K562 (cell line): ENCODE data around the gene CPLX4. TPM values are rescaled to one million over a fixed set of nuclear protein-coding genes. Genes with fewer than 3 reads are reported as not detected.

Experiments used
- ATAC-seq: fragments of 200-7000 bp; cut with Tn5 transposase; 3 replicates; pipeline ENCODE4 v1.9.1; 2020; ENCODE audit warnings: moderate library complexity
- BruUV-seq: library from RNA; stranded (reverse); fragments of 400-500 nt; replicated peaks from 2 replicates; lab custom pipeline; 2021; lab: Mats Ljungman, UMichigan
- CTCF ChIA-PET: fragments of 300-600 bp; formaldehyde crosslinking; extraction: SDS; loops from one replicate; lab custom pipeline; 2021; ENCODE audit warnings: low intra/inter-chr PET ratio; lab: Yijun Ruan, JAX
- POLR2A ChIA-PET: fragments of 300-600, 350-650 bp; sonication (Branson Sonifier 250); formaldehyde crosslinking; extraction: SDS; loops from one replicate; lab custom pipeline; 2021; ENCODE audit warnings: antibody characterized with exemption, inconsistent platforms; lab: Yijun Ruan, JAX
- DNase-seq, 4 experiments: peaks; one replicate each; pipeline versions ENCODE4 v3.0.0 to v3.0.0-alpha.2; 2011 to 2018; ENCODE audit warnings: low spot score in 3 of 4, mixed read lengths in 3 of 4; ENCODE audit errors: extremely low read depth in 1 of 4
- FAIRE-seq: peaks from 2 replicates; lab custom pipeline; 2011; peaks lifted over from hg19 to GRCh38; lab: Jason Lieb, UNC
- H2AFZ ChIP-seq: 2 replicates; pipeline ENCODE4 v1.6.0; 2011; ENCODE audit warnings: low read depth, low read length, control low read depth, inconsistent platforms
- H3K27ac ChIP-seq: fragments of 200-600 bp; 3 replicates; pipeline ENCODE4 v1.8.0; 2011; ENCODE audit warnings: low read depth, mild to moderate bottlenecking, control low read depth, inconsistent platforms, low read length, moderate library complexity, mixed read lengths; ENCODE audit errors: extremely low read depth
- H3K27me3 ChIP-seq, 2 experiments: fragments of 300-600 bp in 1 of 2; 2 replicates in 1 of 2; 3 replicates in 1 of 2; pipeline versions ENCODE4 v1.6.0 to v1.8.0; 2011; ENCODE audit warnings: inconsistent platforms in 2 of 2, low read length in 2 of 2, mild to moderate bottlenecking in 1 of 2, mixed read lengths in 1 of 2, moderate library complexity in 1 of 2; ENCODE audit not compliant: control insufficient read depth in 2 of 2, insufficient read depth in 2 of 2
- H3K36me3 ChIP-seq: fragments of 300-600 bp; 3 replicates; pipeline ENCODE4 v1.8.0; 2011; ENCODE audit warnings: mild to moderate bottlenecking, low read length, inconsistent platforms; ENCODE audit not compliant: control insufficient read depth, insufficient read depth
- H3K4me1 ChIP-seq, 2 experiments: fragments of 200-600 bp in 1 of 2; replicated peaks in 1 of 2; 2 replicates in 1 of 2; 3 replicates in 1 of 2; pipeline versions ENCODE4 v1.5.1 to v1.8.0; 2011; ENCODE audit warnings: inconsistent platforms in 2 of 2, low read length in 2 of 2, mild to moderate bottlenecking in 1 of 2, mixed read lengths in 1 of 2, moderate library complexity in 1 of 2; ENCODE audit not compliant: control insufficient read depth in 2 of 2, insufficient read depth in 2 of 2
- H3K4me2 ChIP-seq: 2 replicates; pipeline ENCODE4 v1.6.1; 2011; ENCODE audit warnings: low read length, control low read depth, inconsistent platforms, mixed read lengths; ENCODE audit not compliant: insufficient read depth
- H3K4me3 ChIP-seq: fragments of 200-600 bp; sonication (generic), shearing (Covaris generic); 2 replicates; pipeline ENCODE4 v1.5.1; 2016; ENCODE audit warnings: control low read depth, inconsistent platforms
- H3K79me2 ChIP-seq: fragments of 200-600 bp; 3 replicates; pipeline ENCODE4 v1.8.0; 2011; ENCODE audit warnings: low read length, inconsistent platforms; ENCODE audit not compliant: control insufficient read depth, insufficient read depth
- H3K9ac ChIP-seq, 2 experiments: 2 replicates each; pipeline versions ENCODE4 v1.6.0 to v1.6.1; 2011; ENCODE audit warnings: low read depth in 2 of 2, low read length in 2 of 2, control low read depth in 1 of 2, inconsistent platforms in 1 of 2, mild to moderate bottlenecking in 1 of 2, mixed read lengths in 1 of 2; ENCODE audit not compliant: insufficient read depth in 1 of 2
- H3K9me1 ChIP-seq: one replicate; pipeline ENCODE4 v1.6.0; 2011; ENCODE audit warnings: inconsistent platforms, mild to moderate bottlenecking, low read length, moderate library complexity; ENCODE audit not compliant: control insufficient read depth, insufficient read depth
- H3K9me3 ChIP-seq: replicated peaks from 2 replicates; pipeline ENCODE4 v1.5.1; 2011; ENCODE audit warnings: low read depth, low read length, inconsistent platforms; ENCODE audit not compliant: control insufficient read depth, insufficient read depth
- H4K20me1 ChIP-seq: replicated peaks from 2 replicates; pipeline ENCODE4 v1.6.1; 2011; ENCODE audit warnings: low read length, inconsistent platforms, mixed read lengths; ENCODE audit not compliant: control insufficient read depth, insufficient read depth
- ESRRB ChIP-seq: fragments of 250-450 bp; sonication (Bioruptor Pico); IDR thresholded peaks from 2 replicates; pipeline ENCODE4 v1.5.0; 2020; ENCODE audit warnings: mild to moderate bottlenecking, moderate library complexity, borderline replicate concordance
- HDGF ChIP-seq: fragments of 450-650 bp; IDR thresholded peaks from 2 replicates; pipeline ENCODE4 v1.6.1; 2016
- MAFG ChIP-seq: fragments of 450-650 bp; conservative IDR thresholded peaks from 2 replicates; pipeline ENCODE4 v1.6.1; 2016; ENCODE audit warnings: missing genetic modification characterization, missing compliant biosample characterization
- NFE2 ChIP-seq: IDR thresholded peaks from 2 replicates; pipeline ENCODE4 v1.6.1; 2014; ENCODE audit warnings: antibody characterized with exemption, low read depth
- NRF1 ChIP-seq, 2 experiments: fragments of 450-650 bp; IDR thresholded peaks in 1 of 2; conservative IDR thresholded peaks in 1 of 2; 2 replicates each; pipeline ENCODE4 v1.6.1; 2014; ENCODE audit warnings: mild to moderate bottlenecking in 2 of 2
- PRMT5 ChIP-seq: sonication (generic); formaldehyde crosslinking; IDR thresholded peaks from 2 replicates; pipeline ENCODE4 v1.5.0; 2020; ENCODE audit warnings: missing genetic modification reagents
- RB1 ChIP-seq: fragments of 450-650 bp; IDR thresholded peaks from 2 replicates; pipeline ENCODE4 v1.6.1; 2017; ENCODE audit warnings: low read depth, mild to moderate bottlenecking
- SMAD1 ChIP-seq: fragments of 150-350 bp; IDR thresholded peaks from 2 replicates; pipeline ENCODE4 v1.6.1; 2014; ENCODE audit warnings: low read length, low read depth; ENCODE audit not compliant: partially characterized antibody
- SMAD4 ChIP-seq: fragments of 250-450 bp; sonication (Bioruptor Pico); conservative IDR thresholded peaks from 2 replicates; pipeline ENCODE4 v1.8.0; 2021; ENCODE audit warnings: inconsistent platforms, mild to moderate bottlenecking, moderate library complexity
- SP1 ChIP-seq: sonication (generic); formaldehyde crosslinking; IDR thresholded peaks from 2 replicates; pipeline ENCODE4 v1.8.1; 2022; ENCODE audit warnings: mild to moderate bottlenecking, missing genetic modification reagents
- YY1 ChIP-seq, 3 experiments: IDR thresholded peaks; 2 replicates each; pipeline ENCODE4 v1.6.1; 2011; ENCODE audit warnings: low read length in 2 of 3, mild to moderate bottlenecking in 2 of 3, moderate library complexity in 2 of 3, borderline replicate concordance in 1 of 3, control low read depth in 1 of 3, low read depth in 1 of 3; ENCODE audit not compliant: insufficient read depth in 3 of 3, insufficient replicate concordance in 2 of 3, control insufficient read depth in 1 of 3, insufficient read length in 1 of 3; ENCODE audit errors: extremely low read depth in 1 of 3
- ZKSCAN8 ChIP-seq: fragments of 200-800 bp; sonication (Bioruptor generic); IDR thresholded peaks from 2 replicates; pipeline ENCODE4 v1.6.1; 2016; ENCODE audit warnings: missing genetic modification characterization, missing compliant biosample characterization
- ZNF121 ChIP-seq: sonication (generic); formaldehyde crosslinking; conservative IDR thresholded peaks from 2 replicates; pipeline ENCODE4 v1.8.0; 2022; ENCODE audit warnings: missing genetic modification reagents
- ZNF146 ChIP-seq: IDR thresholded peaks from one replicate; pipeline ENCODE4 v1.6.1; 2018; ENCODE audit warnings: missing compliant biosample characterization; ENCODE audit not compliant: unreplicated experiment
- ZNF239 ChIP-seq: fragments of 250-450 bp; sonication (Bioruptor Pico); IDR thresholded peaks from 2 replicates; pipeline ENCODE4 v1.4.0; 2020; ENCODE audit warnings: mild to moderate bottlenecking
- ZZZ3 ChIP-seq: fragments of 450-650 bp; IDR thresholded peaks from 2 replicates; pipeline ENCODE4 v1.6.1; 2016; ENCODE audit warnings: antibody characterized with exemption, mild to moderate bottlenecking, moderate library complexity
- WGBS: fragments of 100-300 bp; shearing (Covaris generic); methylation state at CpG from one replicate; pipeline ENCODE4 v1.1.6; 2016; ENCODE audit warnings: low coverage, mixed read lengths; ENCODE audit not compliant: insufficient coverage; ENCODE audit errors: missing lambda C conversion rate; 5-methylcytosine and 5-hydroxymethylcytosine counted together
- in situ Hi-C: fragments of 300-500 bp; cut with MboI; formaldehyde crosslinking; loops from 4 replicates; pipeline ENCODE4 v1.15.0; 2018; ENCODE audit warnings: inconsistent platforms, mixed read lengths
- intact Hi-C: fragments of 100-400 bp; cut with micrococcal nuclease; formaldehyde crosslinking; loops from 2 replicates; pipeline ENCODE4 v1.14.2; 2022
- polyA plus RNA-seq, 8 experiments: library from polyadenylated mRNA; depleted of rRNA in 4 of 8; stranded (reverse) in 5 of 8; unstranded in 3 of 8; fragments of >200 nt; fragmentation: Nextera tagmentation in 2 of 8; fragmentation: Illumina TruSeq in 1 of 8; extraction: Ambion mirVana in 2 of 8; extraction: Trizol in 1 of 8; gene quantifications; 2 replicates each; pipeline versions ENCODE4 v1.2.1 to v1.2.3, GENCODE V29; 2011 to 2014; ENCODE audit warnings: inconsistent platforms in 1 of 8, missing spikeins in 1 of 8
- total RNA-seq, 7 experiments: library from RNA; depleted of rRNA in 6 of 7; stranded (reverse); fragments of >200 nt in 6 of 7; fragmentation: Illumina TruSeq in 2 of 7; extraction: Trizol in 2 of 7; gene quantifications; 2 replicates each; pipeline versions ENCODE4 v1.2.1 to v1.2.3, GENCODE V29; 2011 to 2021; ENCODE audit warnings: low replicate concordance in 1 of 7

The CPLX4 gene
- total and polyA plus RNA-seq, 9 of the 15 experiments (the other 6 are each of a cell fraction or from before 2014, with no cell fraction given): not detected

DNA sequence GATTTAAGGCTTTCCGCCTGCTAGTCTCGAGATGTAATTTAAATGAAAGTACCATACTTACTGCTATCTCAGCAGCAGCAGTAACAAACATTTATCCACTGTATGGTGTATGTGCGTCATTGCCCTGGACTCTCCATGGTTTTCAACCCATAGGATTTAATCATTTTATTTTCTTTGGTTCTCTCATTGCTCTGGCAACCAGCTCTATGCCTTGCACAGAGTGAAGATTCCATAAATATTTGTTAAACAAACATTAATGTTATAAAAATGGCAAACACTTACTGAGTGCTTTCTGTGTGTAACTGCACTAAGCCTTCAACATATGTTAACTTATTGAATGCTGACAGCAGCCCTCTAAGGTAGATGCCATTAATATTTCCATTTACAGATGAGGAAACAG is 41.9 kb upstream of the CPLX4 start:
- 83% methylated on average over 3 of the region's 3 CpGs for WGBS

DNA sequence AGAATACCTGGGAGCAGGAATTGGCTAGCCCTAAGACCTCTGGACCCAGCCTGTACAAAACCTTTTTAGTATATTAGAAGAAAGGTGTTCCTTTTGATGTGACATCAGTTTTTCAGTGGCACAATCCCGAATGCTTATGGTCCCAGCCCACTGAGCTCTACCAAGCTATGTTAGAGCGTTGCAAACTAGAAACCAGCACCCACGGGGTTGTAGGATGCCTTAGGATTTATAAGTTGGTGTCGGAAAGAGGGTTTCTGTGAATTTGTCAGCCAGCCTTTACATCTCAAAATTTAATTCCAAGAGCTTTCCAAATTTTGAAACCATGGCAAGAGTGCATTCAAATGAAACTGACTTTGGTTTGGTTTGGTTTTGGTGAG is 41.1 kb upstream of the CPLX4 start:
- ATAC-seq (peak; percentile 31), FAIRE-seq (no peak), DNase-seq (no peak)
- Histone ChIP-seq H3K9ac (peak overlapping the region; percentile 14 to 53; a peak in 2 of 4 replicates), H2AFZ (peak overlapping the region; percentile 91), H3K9me1 (no peaks in the 10 kb centered on the region), H3K4me3 (peak overlapping the region; percentile 69), H3K4me1 (peaks cover 0 to 7% of the 10 kb centered on the region in 2 experiments; a peak in 3 of 5 replicates), H3K27me3 (no peaks in the 10 kb centered on the region), H3K4me2 (peak overlapping the region; percentile 61), H3K27ac (no peak overlapping the region), H3K9me3 (no peaks in the 10 kb centered on the region), H3K36me3 (peaks cover 30% of the 10 kb centered on the region), H3K79me2 (peaks cover 45% of the 10 kb centered on the region), H4K20me1 (peaks cover 7% of the 10 kb centered on the region; the same call in 1 of the 2 replicates)
- ChIA-PET POLR2A (interaction anchor here (0.9 to 1.0 kb wide), 2 partner anchors 8 to 9 kb away, joined by 3 to 4 read pairs; no protein-coding TSS in a partner anchor), CTCF (no interaction called here)
- no TSS peak for BruUV-seq
- WGBS: 4% methylated on average over 4 of the region's 4 CpGs
- TF ChIP-seq RB1 (0 out of 2 replicates have a peak, but pooled peaks have one; percentile 4), SMAD1 (peak; percentile 1), NRF1 (conservative IDR thresholded peaks at IDR 0.05 in 1 of 2, IDR thresholded peaks at IDR 0.05 in 1 of 2) (peak; percentile 6 to 32; a peak in 3 of 4 replicates), ESRRB (CRISPR knock-in tag) (no peak)
- intact Hi-C loops: no loop called here
- in situ Hi-C loops: no loop called here

More for the DNA sequence above, 41.9 kb upstream of the CPLX4 start:
- in situ Hi-C loops: no loop called here
- peaks cover 0 to 7% of the 10 kb centered on the region in 2 experiments; a peak in 3 of 5 replicates for H3K4me1 ChIP-seq
- H3K9ac ChIP-seq: no peak overlapping the region; a peak in 1 of 4 replicates
- no peak overlapping the region for H3K27ac ChIP-seq
- no peaks in the 10 kb centered on the region for H3K27me3 ChIP-seq
- FAIRE-seq (no peak), DNase-seq (no peak), ATAC-seq (no peak)
- H4K20me1 ChIP-seq: peaks cover 7% of the 10 kb centered on the region; the same call in 1 of the 2 replicates
- peaks cover 21% of the 10 kb centered on the region; the same call in 2 of the 3 replicates for H3K36me3 ChIP-seq
- CTCF ChIA-PET: no interaction called here
- POLR2A ChIA-PET: no interaction called here
- no peak overlapping the region for H3K4me3 ChIP-seq
- BruUV-seq: no TSS peak
- H2AFZ ChIP-seq: peak overlapping the region; percentile 91; the same call in 1 of the 2 replicates
- no peaks in the 10 kb centered on the region for H3K9me3 ChIP-seq
- H3K79me2 ChIP-seq: peaks cover 37% of the 10 kb centered on the region
- TF ChIP-seq ZKSCAN8 (no peak), NFE2 (no peak), SP1 (CRISPR knock-in tag) (no peak), ZNF239 (CRISPR knock-in tag) (no peak), HDGF (no peak), ZZZ3 (no peak), ZNF121 (CRISPR knock-in tag) (no peak), ZNF146 (CRISPR knock-in tag) (no peak), MAFG (tag) (no peak), YY1 (IDR thresholded peaks at IDR 0.05; ENCODE audit: borderline replicate concordance in 1 of 3, control insufficient read depth in 1 of 3, extremely low read depth in 1 of 3, insufficient read depth in 3 of 3, insufficient read length in 1 of 3, insufficient replicate concordance in 2 of 3, low read depth in 1 of 3, low read length in 2 of 3) (no peak), SMAD4 (CRISPR knock-in tag) (no peak), PRMT5 (CRISPR knock-in tag) (no peak)
- no peaks in the 10 kb centered on the region for H3K9me1 ChIP-seq
- no peak overlapping the region for H3K4me2 ChIP-seq
- intact Hi-C loops: no loop called here
